Measurements from ENCODE around the gene COL26A1. TPM values are rescaled to one million over a fixed set of nuclear protein-coding genes. Genes with fewer than 3 reads are reported as not detected.

The COL26A1 gene
- total RNA-seq, 1 experiment from 2014 or later, result not detected

DNA sequence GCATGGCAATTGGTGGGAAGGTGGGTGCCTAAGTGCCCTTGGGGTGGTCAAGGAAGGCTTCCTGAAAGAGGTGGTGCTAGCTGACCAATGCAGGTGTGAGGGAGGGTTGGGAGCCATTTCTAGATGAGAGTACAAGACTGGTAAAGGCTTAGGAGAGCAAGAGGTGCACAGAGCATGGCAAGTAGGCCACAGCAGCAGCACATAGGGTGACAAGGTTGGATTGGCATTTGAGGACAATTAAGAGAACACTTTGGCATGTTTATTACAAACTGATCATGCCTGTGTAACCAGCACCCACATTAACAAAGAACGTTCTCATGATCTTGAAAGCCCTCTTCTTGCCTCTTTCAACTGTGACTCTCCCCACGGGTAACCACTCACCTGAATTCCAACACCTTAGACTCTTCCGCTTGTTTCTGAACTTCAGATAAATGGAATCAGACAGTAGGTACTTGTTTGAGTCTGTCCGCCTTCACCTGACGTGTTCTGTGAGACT, 158.8 kb downstream of the COL26A1 start:
- Histone ChIP-seq H3K9ac (ENCODE audit: low read length) (no peak overlapping the region), H3K27ac (ENCODE audit: low read length) (no peak overlapping the region), H3K27me3 (ENCODE audit: low read length) (no peaks in the 10 kb centered on the region), H3K79me2 (ENCODE audit: low read length) (no peaks in the 10 kb centered on the region), H2AFZ (ENCODE audit: low read length) (no peak overlapping the region), H4K20me1 (ENCODE audit: low read length) (no peaks in the 10 kb centered on the region), H3K4me2 (ENCODE audit: low read length) (no peak overlapping the region), H3F3A (ENCODE audit: low read length, unreplicated experiment) (no peaks in the 10 kb centered on the region), H3K9me3 (ENCODE audit: low read length) (peaks cover 7% of the 10 kb centered on the region), H3K4me1 (ENCODE audit: insufficient read depth, low read length) (no peaks in the 10 kb centered on the region), H3K4me3 (ENCODE audit: low read length) (no peak overlapping the region), H3K36me3 (ENCODE audit: low read depth, low read length) (no peaks in the 10 kb centered on the region), H3K9me2 (replicated peaks; ENCODE audit: low read length) (no peaks in the 10 kb centered on the region)
- ChIA-PET POLR2A (ENCODE audit: unreplicated experiment) (no interaction called here), CTCF (no interaction called here)
- intact Hi-C loops (cut with micrococcal nuclease), result no loop called here
- no TSS peak for BruUV-seq (replicated peaks)
- ATAC-seq, result no peak
- no peak for DNase-seq
- TF ChIP-seq EZH2phosphoT487 (IDR thresholded peaks at IDR 0.05; ENCODE audit: borderline replicate concordance, low read length), result no peak
- TF ChIP-seq EZH2 (IDR thresholded peaks at IDR 0.05; ENCODE audit: low read length, unreplicated experiment), result no peak
- TF ChIP-seq, protein P1, sequence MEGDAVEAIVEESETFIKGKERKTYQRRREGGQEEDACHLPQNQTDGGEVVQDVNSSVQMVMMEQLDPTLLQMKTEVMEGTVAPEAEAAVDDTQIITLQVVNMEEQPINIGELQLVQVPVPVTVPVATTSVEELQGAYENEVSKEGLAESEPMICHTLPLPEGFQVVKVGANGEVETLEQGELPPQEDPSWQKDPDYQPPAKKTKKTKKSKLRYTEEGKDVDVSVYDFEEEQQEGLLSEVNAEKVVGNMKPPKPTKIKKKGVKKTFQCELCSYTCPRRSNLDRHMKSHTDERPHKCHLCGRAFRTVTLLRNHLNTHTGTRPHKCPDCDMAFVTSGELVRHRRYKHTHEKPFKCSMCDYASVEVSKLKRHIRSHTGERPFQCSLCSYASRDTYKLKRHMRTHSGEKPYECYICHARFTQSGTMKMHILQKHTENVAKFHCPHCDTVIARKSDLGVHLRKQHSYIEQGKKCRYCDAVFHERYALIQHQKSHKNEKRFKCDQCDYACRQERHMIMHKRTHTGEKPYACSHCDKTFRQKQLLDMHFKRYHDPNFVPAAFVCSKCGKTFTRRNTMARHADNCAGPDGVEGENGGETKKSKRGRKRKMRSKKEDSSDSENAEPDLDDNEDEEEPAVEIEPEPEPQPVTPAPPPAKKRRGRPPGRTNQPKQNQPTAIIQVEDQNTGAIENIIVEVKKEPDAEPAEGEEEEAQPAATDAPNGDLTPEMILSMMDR (conservative IDR thresholded peaks at IDR 0.05; ENCODE audit: low read depth, low read length), result no peak

DNA sequence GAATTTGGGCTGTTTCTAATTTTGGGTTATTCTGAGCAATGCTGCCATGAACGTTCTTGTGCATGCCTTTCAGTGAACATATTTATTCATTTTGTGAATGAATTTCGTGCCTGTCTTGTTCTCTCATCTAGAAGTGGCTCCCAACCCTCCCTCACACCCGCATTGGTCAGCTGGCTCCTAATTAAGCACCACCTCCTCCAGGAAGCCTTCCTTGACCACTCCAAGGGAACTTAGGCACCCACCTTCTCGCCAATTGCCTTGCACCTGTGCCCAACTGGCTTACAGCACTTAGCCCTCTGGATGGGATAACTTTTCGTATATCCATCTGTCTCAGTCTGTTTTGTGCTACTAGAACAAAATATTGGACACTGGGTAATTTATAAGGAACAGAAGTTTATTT, 159.3 kb downstream of the COL26A1 start:
- no peak for DNase-seq
- no peak overlapping the region for H3K9ac ChIP-seq (ENCODE audit: low read length)
- intact Hi-C loops (cut with micrococcal nuclease), result no loop called here
- H3K36me3 ChIP-seq (ENCODE audit: low read depth, low read length), result no peaks in the 10 kb centered on the region
- ChIA-PET CTCF (no interaction called here), POLR2A (ENCODE audit: unreplicated experiment) (no interaction called here)
- H3K4me1 ChIP-seq (ENCODE audit: insufficient read depth, low read length), result no peaks in the 10 kb centered on the region
- H3K27ac ChIP-seq (ENCODE audit: low read length), result no peak overlapping the region
- H3K9me3 ChIP-seq (ENCODE audit: low read length), result peaks cover 7% of the 10 kb centered on the region
- no peak overlapping the region for H3K4me3 ChIP-seq (ENCODE audit: low read length)
- H3K27me3 ChIP-seq (ENCODE audit: low read length), result no peaks in the 10 kb centered on the region
- H2AFZ ChIP-seq (ENCODE audit: low read length), result no peak overlapping the region
- H3K79me2 ChIP-seq (ENCODE audit: low read length), result no peaks in the 10 kb centered on the region
- H3K9me2 ChIP-seq (replicated peaks; ENCODE audit: low read length), result no peaks in the 10 kb centered on the region
- no peaks in the 10 kb centered on the region for H3F3A ChIP-seq (ENCODE audit: low read length, unreplicated experiment)
- H3K4me2 ChIP-seq (ENCODE audit: low read length), result no peak overlapping the region
- ATAC-seq, result no peak
- TF ChIP-seq EZH2 (IDR thresholded peaks at IDR 0.05; ENCODE audit: low read length, unreplicated experiment), result no peak
- TF ChIP-seq, protein P1 (conservative IDR thresholded peaks at IDR 0.05; ENCODE audit: low read depth, low read length), result no peak
- TF ChIP-seq EZH2phosphoT487 (IDR thresholded peaks at IDR 0.05; ENCODE audit: borderline replicate concordance, low read length), result no peak
- BruUV-seq (replicated peaks), result no TSS peak
- no peaks in the 10 kb centered on the region for H4K20me1 ChIP-seq (ENCODE audit: low read length)

DNA sequence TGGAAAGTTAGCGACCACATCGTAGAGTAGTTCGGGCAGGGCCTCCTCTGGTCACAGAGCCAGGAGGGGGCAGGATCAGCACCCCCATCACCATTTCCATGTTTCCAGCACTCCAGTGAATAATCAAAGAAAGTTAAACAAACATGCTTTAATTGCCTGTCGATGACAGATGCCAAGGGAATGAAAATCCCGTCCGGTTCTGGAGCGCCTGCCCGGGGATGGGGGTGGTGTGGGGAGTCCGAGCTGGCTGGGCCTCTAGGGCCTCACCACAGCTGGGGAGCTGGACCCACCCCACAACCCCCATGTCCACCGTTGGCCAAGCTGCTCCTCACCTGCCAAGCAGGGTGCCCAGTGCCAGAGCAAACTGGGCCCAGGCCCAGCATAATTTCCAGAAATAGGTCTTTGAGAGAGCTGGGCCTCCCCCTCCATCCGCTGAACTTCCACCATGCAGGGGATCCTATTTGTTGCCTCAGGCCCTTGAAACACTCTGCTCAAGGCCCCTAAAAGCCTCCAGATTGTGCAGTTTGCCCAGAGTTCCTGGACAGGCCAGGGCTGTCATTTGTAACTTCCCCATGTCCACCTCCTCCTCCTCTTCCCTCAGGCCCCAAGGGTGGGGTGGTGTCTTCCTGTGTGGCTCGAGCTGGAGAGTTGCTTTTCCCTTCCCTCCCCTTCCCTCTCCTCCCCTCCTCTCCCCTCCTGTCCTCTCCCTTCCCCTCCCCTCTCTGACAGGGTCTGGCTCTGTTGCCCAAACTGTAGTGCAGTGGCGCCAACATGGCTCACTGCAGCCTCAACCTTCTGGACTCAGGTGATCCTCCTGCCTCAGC, 165.4 kb downstream of the COL26A1 start:
- Histone ChIP-seq H3K9me2 (replicated peaks; ENCODE audit: low read length) (no peaks in the 10 kb centered on the region), H3K4me2 (ENCODE audit: low read length) (peak overlapping the region; percentile 37), H3F3A (ENCODE audit: low read length, unreplicated experiment) (no peaks in the 10 kb centered on the region), H3K9ac (ENCODE audit: low read length) (no peak overlapping the region; the same call in 1 of the 2 replicates), H4K20me1 (ENCODE audit: low read length) (no peaks in the 10 kb centered on the region), H3K4me3 (ENCODE audit: low read length) (no peak overlapping the region), H3K27me3 (ENCODE audit: low read length) (no peaks in the 10 kb centered on the region), H3K27ac (ENCODE audit: low read length) (peak overlapping the region; percentile 25; the same call in 1 of the 2 replicates), H3K9me3 (ENCODE audit: low read length) (peaks cover 7% of the 10 kb centered on the region), H3K79me2 (ENCODE audit: low read length) (no peaks in the 10 kb centered on the region), H3K4me1 (ENCODE audit: insufficient read depth, low read length) (peaks cover 8% of the 10 kb centered on the region), H3K36me3 (ENCODE audit: low read depth, low read length) (no peaks in the 10 kb centered on the region), H2AFZ (ENCODE audit: low read length) (peak overlapping the region; percentile 64)
- ChIA-PET POLR2A (ENCODE audit: unreplicated experiment) (no interaction called here), CTCF (interaction anchor here (0.6 to 1.0 kb wide), 2 partner anchors 13 to 384 kb away, joined by 3 to 4 read pairs; no protein-coding TSS in a partner anchor)
- TF ChIP-seq, protein P1 (conservative IDR thresholded peaks at IDR 0.05; ENCODE audit: low read depth, low read length), result no peak
- TF ChIP-seq EZH2phosphoT487 (IDR thresholded peaks at IDR 0.05; ENCODE audit: borderline replicate concordance, low read length), result no peak
- TF ChIP-seq EZH2 (IDR thresholded peaks at IDR 0.05; ENCODE audit: low read length, unreplicated experiment), result no peak
- DNase-seq, result peak; percentile 47
- intact Hi-C loops (cut with micrococcal nuclease), result no loop called here
- peak; percentile 90 for ATAC-seq
- no TSS peak for BruUV-seq (replicated peaks)

Data from PC-3 (cell line).